ENCODE data around the gene TNKS2.

Gene TNKS2

GRCh38 chr10:91896212-91896756 is 98.1 kb downstream of the TNKS2 start:
- no peak overlapping the region for H3K4me2 ChIP-seq (ENCODE audit: low read length)
- H3K4me1 ChIP-seq (ENCODE audit: control insufficient read depth, low read length), result no peaks in the 10 kb centered on the region
- no peak overlapping the region for H3K27ac ChIP-seq (ENCODE audit: low read depth, low read length)
- H3K36me3 ChIP-seq (ENCODE audit: control insufficient read depth, low read length), result no peaks in the 10 kb centered on the region
- no peaks in the 10 kb centered on the region for H3K79me2 ChIP-seq (ENCODE audit: control insufficient read depth, low read length)
- no peaks in the 10 kb centered on the region for H3K9me2 ChIP-seq (replicated peaks; ENCODE audit: control insufficient read depth, low read length)
- H3K4me3 ChIP-seq (ENCODE audit: low read length), result no peak overlapping the region
- no peaks in the 10 kb centered on the region for H3K27me3 ChIP-seq (ENCODE audit: control insufficient read depth, low read length)
- no peaks in the 10 kb centered on the region for H4K20me1 ChIP-seq (ENCODE audit: control insufficient read depth, insufficient read depth, low read depth, low read length)
- H3F3A ChIP-seq (ENCODE audit: control insufficient read depth, insufficient read depth), result no peaks in the 10 kb centered on the region
- no peaks in the 10 kb centered on the region for H3K9me3 ChIP-seq (ENCODE audit: control insufficient read depth, insufficient read depth, low read length)
- no peak for TF ChIP-seq EZH2phosphoT487 (IDR thresholded peaks at IDR 0.05; ENCODE audit: borderline replicate concordance, low read length)
- TF ChIP-seq CTCF (IDR thresholded peaks at IDR 0.05; ENCODE audit: low read depth, low read length, poor library complexity, severe bottlenecking), result no peak

DNA sequence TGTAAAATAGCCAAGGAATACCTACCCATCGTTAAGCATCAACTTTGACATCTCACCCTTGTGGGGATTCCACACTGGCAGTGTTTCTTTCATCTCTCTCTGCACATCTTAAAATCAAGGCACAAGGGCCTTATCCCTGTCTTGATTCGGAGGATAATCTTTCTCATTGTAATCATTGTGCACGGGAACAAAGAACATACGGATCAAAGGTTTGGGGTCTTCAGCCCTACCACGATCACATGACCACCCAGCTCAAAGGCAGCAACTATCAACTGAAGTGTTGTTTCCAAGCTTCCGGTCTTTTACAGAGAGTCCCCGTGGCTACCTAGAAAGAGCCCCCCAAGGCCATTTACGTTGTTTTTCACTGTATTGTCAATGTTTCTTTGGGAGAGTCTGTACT is 99.2 kb downstream of the TNKS2 start:
- H3K27ac ChIP-seq (ENCODE audit: low read depth, low read length), result no peak overlapping the region
- no peak overlapping the region for H3K4me3 ChIP-seq (ENCODE audit: low read length)
- no peaks in the 10 kb centered on the region for H3K36me3 ChIP-seq (ENCODE audit: control insufficient read depth, low read length)
- H4K20me1 ChIP-seq (ENCODE audit: control insufficient read depth, insufficient read depth, low read depth, low read length), result no peaks in the 10 kb centered on the region
- H3K4me1 ChIP-seq (ENCODE audit: control insufficient read depth, low read length), result no peaks in the 10 kb centered on the region
- TF ChIP-seq EZH2phosphoT487 (IDR thresholded peaks at IDR 0.05; ENCODE audit: borderline replicate concordance, low read length) (no peak), CTCF (IDR thresholded peaks at IDR 0.05; ENCODE audit: low read depth, low read length, poor library complexity, severe bottlenecking) (no peak)
- H3K4me2 ChIP-seq (ENCODE audit: low read length), result no peak overlapping the region
- no peaks in the 10 kb centered on the region for H3K27me3 ChIP-seq (ENCODE audit: control insufficient read depth, low read length)
- H3K9me2 ChIP-seq (replicated peaks; ENCODE audit: control insufficient read depth, low read length), result no peaks in the 10 kb centered on the region
- peaks cover 1% of the 10 kb centered on the region; the same call in 1 of the 2 replicates for H3F3A ChIP-seq (ENCODE audit: control insufficient read depth, insufficient read depth)
- no peaks in the 10 kb centered on the region for H3K79me2 ChIP-seq (ENCODE audit: control insufficient read depth, low read length)
- no peaks in the 10 kb centered on the region for H3K9me3 ChIP-seq (ENCODE audit: control insufficient read depth, insufficient read depth, low read length)

DNA sequence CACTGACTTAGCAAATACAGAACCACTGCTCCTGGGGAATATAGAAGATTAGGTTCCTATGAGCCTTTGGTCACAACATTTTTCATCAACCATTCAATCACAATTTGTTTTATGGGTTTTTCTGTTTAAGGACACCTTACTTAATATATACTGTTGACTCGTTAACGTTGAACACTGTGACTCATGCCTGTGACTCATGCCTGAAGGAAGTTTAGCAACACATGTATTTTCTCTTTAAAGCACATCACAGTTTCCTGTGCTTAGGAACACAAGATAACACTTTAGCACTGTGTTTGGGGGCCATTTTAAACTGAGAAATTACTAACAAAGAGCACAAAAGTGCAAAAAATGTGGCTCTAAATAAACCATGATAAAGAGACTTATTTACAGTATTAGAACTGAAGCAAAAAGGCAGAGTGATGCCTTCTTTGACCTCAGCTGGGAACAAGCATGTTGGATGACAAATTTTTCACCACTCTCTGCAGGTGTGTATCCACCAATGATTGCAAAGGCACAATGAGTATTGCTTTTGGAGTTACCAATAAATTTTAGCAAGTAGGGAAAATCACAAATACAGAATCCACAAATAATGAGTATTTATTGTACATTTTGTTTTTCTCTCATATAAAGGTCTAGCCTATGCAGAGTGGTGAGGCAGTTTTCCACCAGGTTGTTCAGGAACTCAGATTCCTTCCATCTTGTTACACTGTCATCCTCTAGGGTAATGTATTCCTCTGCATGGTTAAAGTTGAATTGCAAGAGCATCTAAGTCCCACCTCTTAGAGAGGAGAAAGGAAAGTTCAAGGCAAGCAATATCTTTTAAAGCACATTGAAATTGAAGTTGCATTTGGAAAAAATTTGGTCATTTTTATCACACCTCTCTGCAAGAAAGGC is 103.8 kb downstream of the TNKS2 start:
- H3K4me2 ChIP-seq (ENCODE audit: low read length), result no peak overlapping the region
- peaks cover 6% of the 10 kb centered on the region; the same call in 1 of the 2 replicates for H3F3A ChIP-seq (ENCODE audit: control insufficient read depth, insufficient read depth)
- H3K4me1 ChIP-seq (ENCODE audit: control insufficient read depth, low read length), result peaks cover under 1% of the 10 kb centered on the region
- no peaks in the 10 kb centered on the region for H3K9me2 ChIP-seq (replicated peaks; ENCODE audit: control insufficient read depth, low read length)
- TF ChIP-seq EZH2phosphoT487 (IDR thresholded peaks at IDR 0.05; ENCODE audit: borderline replicate concordance, low read length) (no peak), CTCF (IDR thresholded peaks at IDR 0.05; ENCODE audit: low read depth, low read length, poor library complexity, severe bottlenecking) (no peak)
- no peaks in the 10 kb centered on the region for H4K20me1 ChIP-seq (ENCODE audit: control insufficient read depth, insufficient read depth, low read depth, low read length)
- peaks cover 4% of the 10 kb centered on the region for H3K36me3 ChIP-seq (ENCODE audit: control insufficient read depth, low read length)
- H3K27ac ChIP-seq (ENCODE audit: low read depth, low read length), result no peak overlapping the region
- H3K27me3 ChIP-seq (ENCODE audit: control insufficient read depth, low read length), result no peaks in the 10 kb centered on the region
- H3K9me3 ChIP-seq (ENCODE audit: control insufficient read depth, insufficient read depth, low read length), result no peaks in the 10 kb centered on the region
- no peak overlapping the region for H3K4me3 ChIP-seq (ENCODE audit: low read length)
- H3K79me2 ChIP-seq (ENCODE audit: control insufficient read depth, low read length), result peaks cover under 1% of the 10 kb centered on the region

All from DOHH2 (cell line).